Liver (tissue), 9 donors: ENCODE results near the gene ERI3. TPM values are rescaled to one million over a fixed set of nuclear protein-coding genes. Genes with fewer than 3 reads are reported as not detected.

Experiments
- DNase-seq: peaks from one replicate; pipeline ENCODE4 v3.0.0-alpha.2; 2017; ENCODE audit warnings: low spot score
- H3K27ac ChIP-seq, 2 donors: one replicate each; pipeline ENCODE4 v1.7.0; 2013; ENCODE audit warnings: inconsistent platforms in 2 of 2, low read length in 2 of 2, control low read depth in 1 of 2, low read depth in 1 of 2, mild to moderate bottlenecking in 1 of 2
- H3K27me3 ChIP-seq, 4 donors: one replicate each; pipeline versions ENCODE4 v1.6.1 to v1.7.0; 2013; ENCODE audit warnings: low read length in 3 of 4, inconsistent platforms in 1 of 4, mild to moderate bottlenecking in 1 of 4, moderate library complexity in 1 of 4; ENCODE audit not compliant: control insufficient read depth in 4 of 4, insufficient read depth in 4 of 4
- H3K36me3 ChIP-seq, 4 donors: one replicate each; pipeline versions ENCODE4 v1.6.1 to v1.7.0; 2013; ENCODE audit warnings: low read length in 3 of 4, mild to moderate bottlenecking in 3 of 4, low read depth in 1 of 4, moderate library complexity in 1 of 4; ENCODE audit not compliant: control insufficient read depth in 4 of 4, insufficient read depth in 3 of 4
- H3K4me1 ChIP-seq, 4 donors: one replicate each; pipeline versions ENCODE4 v1.6.1 to v1.7.0; 2013; ENCODE audit warnings: low read length in 3 of 4, mild to moderate bottlenecking in 3 of 4, moderate library complexity in 1 of 4; ENCODE audit not compliant: control insufficient read depth in 4 of 4, insufficient read depth in 4 of 4
- H3K4me3 ChIP-seq, 3 donors: one replicate each; pipeline versions ENCODE4 v1.6.1 to v1.7.0; 2013; ENCODE audit warnings: low read length in 3 of 3, control low read depth in 1 of 3, low read depth in 1 of 3, mild to moderate bottlenecking in 1 of 3
- H3K9ac ChIP-seq, 2 donors: one replicate each; pipeline ENCODE4 v1.7.0; 2013; ENCODE audit warnings: low read length in 2 of 2, mild to moderate bottlenecking in 2 of 2, moderate library complexity in 2 of 2, control low read depth in 1 of 2, low read depth in 1 of 2
- H3K9me3 ChIP-seq, 4 donors: one replicate each; pipeline versions ENCODE4 v1.6.1 to v1.7.0; 2013; ENCODE audit warnings: low read length in 3 of 4; ENCODE audit not compliant: control insufficient read depth in 4 of 4
- EGR1 ChIP-seq, 2 donors: IDR thresholded peaks; 2 replicates each; pipeline ENCODE4 v1.6.1; 2016 to 2018; ENCODE audit warnings: antibody characterized with exemption in 2 of 2, low read depth in 2 of 2
- FOXA1 ChIP-seq: IDR thresholded peaks from 2 replicates; pipeline ENCODE4 v1.6.1; 2016; ENCODE audit warnings: antibody characterized with exemption
- FOXA2 ChIP-seq: IDR thresholded peaks from 2 replicates; pipeline ENCODE4 v1.6.1; 2016; ENCODE audit warnings: antibody characterized with exemption
- GABPA ChIP-seq, 2 donors: IDR thresholded peaks in 1 of 2; conservative IDR thresholded peaks in 1 of 2; 2 replicates each; pipeline ENCODE4 v1.6.1; 2016; ENCODE audit warnings: antibody characterized with exemption in 2 of 2, mild to moderate bottlenecking in 1 of 2, moderate library complexity in 1 of 2
- HNF4A ChIP-seq, 2 donors: conservative IDR thresholded peaks; 2 replicates each; pipeline ENCODE4 v1.6.1; 2016; ENCODE audit warnings: antibody characterized with exemption in 2 of 2, mild to moderate bottlenecking in 2 of 2
- HNF4G ChIP-seq: IDR thresholded peaks from 2 replicates; pipeline ENCODE4 v1.6.1; 2016; ENCODE audit warnings: antibody characterized with exemption
- JUND ChIP-seq, 2 donors: IDR thresholded peaks; 2 replicates each; pipeline ENCODE4 v1.6.1; 2016; ENCODE audit warnings: antibody characterized with exemption in 2 of 2
- MAX ChIP-seq: IDR thresholded peaks from 2 replicates; pipeline ENCODE4 v1.6.1; 2016; ENCODE audit warnings: antibody characterized with exemption
- NR2F2 ChIP-seq: IDR thresholded peaks from 2 replicates; pipeline ENCODE4 v1.6.1; 2016; ENCODE audit warnings: antibody characterized with exemption
- RAD21 ChIP-seq, 2 donors: IDR thresholded peaks; 2 replicates each; pipeline ENCODE4 v1.6.1; 2016; ENCODE audit warnings: antibody characterized with exemption in 2 of 2, mild to moderate bottlenecking in 2 of 2
- RXRA ChIP-seq, 2 donors: IDR thresholded peaks; 2 replicates each; pipeline ENCODE4 v1.6.1; 2017 to 2018; ENCODE audit warnings: antibody characterized with exemption in 2 of 2, mild to moderate bottlenecking in 1 of 2
- SP1 ChIP-seq: IDR thresholded peaks from 2 replicates; pipeline ENCODE4 v1.6.1; 2018; ENCODE audit warnings: antibody characterized with exemption, mild to moderate bottlenecking
- TAF1 ChIP-seq: conservative IDR thresholded peaks from 2 replicates; pipeline ENCODE4 v1.6.1; 2016; ENCODE audit warnings: antibody characterized with exemption, mild to moderate bottlenecking
- YY1 ChIP-seq: IDR thresholded peaks from 2 replicates; pipeline ENCODE4 v1.6.1; 2016; ENCODE audit warnings: antibody characterized with exemption, mild to moderate bottlenecking
- ZBTB33 ChIP-seq: IDR thresholded peaks from 2 replicates; pipeline ENCODE4 v1.6.1; 2016; ENCODE audit warnings: antibody characterized with exemption
- WGBS: extraction: QIAGEN DNeasy Blood & Tissue Kit; methylation state at CpG from one replicate; pipeline ENCODE4 v1.1.7; 2013; 5-methylcytosine and 5-hydroxymethylcytosine counted together
- polyA plus RNA-seq, 2 donors: library from polyadenylated mRNA; stranded (reverse) in 1 of 2; unstranded in 1 of 2; fragments of 200-250 nt in 1 of 2; fragments of >200 nt in 1 of 2; fragmentation: Nextera tagmentation in 1 of 2; extraction: Ambion mirVana in 1 of 2; gene quantifications; one replicate each; pipeline versions ENCODE4 v1.2.1 to v1.2.3, GENCODE V29; 2013 to 2015
- total RNA-seq, 2 donors: library from RNA; depleted of rRNA; stranded (reverse); fragments of >200 nt; gene quantifications; one replicate each; pipeline ENCODE4 v1.2.3, GENCODE V29; 2014
- TF ChIP-seq, protein P1 (sequence below): IDR thresholded peaks from 2 replicates; pipeline ENCODE4 v1.6.1; 2016; ENCODE audit warnings: antibody characterized with exemption, mild to moderate bottlenecking
- TF ChIP-seq, protein P2 (sequence below): IDR thresholded peaks from 2 replicates; pipeline ENCODE4 v1.6.1; 2016; ENCODE audit warnings: antibody characterized with exemption
- TF ChIP-seq, protein P3 (sequence below): fragments of 150-350 bp; IDR thresholded peaks from 2 replicates; pipeline ENCODE4 v1.5.1; 2017; ENCODE audit warnings: improper control_type of control experiment, low read depth, low read length; ENCODE audit not compliant: missing input control
- donor health status: healthy.
- donor health status: healthy.
- donor health status: healthy.
- donor health status: healthy.
- donor health status: healthy.

ERI3 gene
- total and polyA plus RNA-seq, 4 donors, result 15.7 to 23.8 (median 21.3) TPM

DNA sequence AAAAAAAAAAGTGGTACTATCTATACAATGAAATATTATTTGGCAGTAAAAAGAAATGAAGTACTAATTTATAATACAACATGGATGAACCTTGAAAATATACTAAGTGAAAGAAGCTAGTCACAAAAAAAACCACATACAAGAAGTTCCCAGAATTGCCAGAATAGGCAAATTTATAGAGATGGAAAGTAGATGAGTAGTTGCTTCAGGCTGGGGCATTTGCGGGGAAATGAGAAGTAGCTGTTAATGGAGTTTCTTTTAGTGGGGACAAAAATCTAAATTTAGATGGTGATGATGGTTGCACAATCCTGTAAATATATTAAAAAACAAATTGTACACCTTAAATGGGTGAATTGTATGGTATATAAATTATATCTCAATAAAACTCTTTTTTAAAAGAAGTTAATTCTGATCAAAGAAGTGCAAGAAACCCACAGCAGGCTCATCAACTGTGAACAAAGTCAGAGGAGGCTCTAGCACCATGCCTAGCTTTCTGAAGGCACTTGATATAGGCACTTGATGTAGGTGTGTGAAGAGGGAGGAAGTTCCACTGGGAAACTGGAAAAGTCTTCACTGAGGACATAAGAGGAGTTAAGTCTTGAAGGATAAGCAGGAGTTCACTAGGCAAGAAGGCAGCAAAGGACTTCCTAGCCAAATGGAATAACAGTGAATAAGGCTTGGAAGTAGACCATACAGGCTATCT, 89.2 kb downstream of the ERI3 start:
- no peak overlapping the region for H3K27ac ChIP-seq
- DNase-seq, result no peak
- TF ChIP-seq JUND (IDR thresholded peaks at IDR 0.05), result no peak
- no peak for TF ChIP-seq EGR1 (IDR thresholded peaks at IDR 0.05; ENCODE audit: low read depth in 2 of 2)
- TF ChIP-seq NR2F2, result no peak
- no peak for TF ChIP-seq RAD21 (IDR thresholded peaks at IDR 0.05)
- TF ChIP-seq, protein P1, sequence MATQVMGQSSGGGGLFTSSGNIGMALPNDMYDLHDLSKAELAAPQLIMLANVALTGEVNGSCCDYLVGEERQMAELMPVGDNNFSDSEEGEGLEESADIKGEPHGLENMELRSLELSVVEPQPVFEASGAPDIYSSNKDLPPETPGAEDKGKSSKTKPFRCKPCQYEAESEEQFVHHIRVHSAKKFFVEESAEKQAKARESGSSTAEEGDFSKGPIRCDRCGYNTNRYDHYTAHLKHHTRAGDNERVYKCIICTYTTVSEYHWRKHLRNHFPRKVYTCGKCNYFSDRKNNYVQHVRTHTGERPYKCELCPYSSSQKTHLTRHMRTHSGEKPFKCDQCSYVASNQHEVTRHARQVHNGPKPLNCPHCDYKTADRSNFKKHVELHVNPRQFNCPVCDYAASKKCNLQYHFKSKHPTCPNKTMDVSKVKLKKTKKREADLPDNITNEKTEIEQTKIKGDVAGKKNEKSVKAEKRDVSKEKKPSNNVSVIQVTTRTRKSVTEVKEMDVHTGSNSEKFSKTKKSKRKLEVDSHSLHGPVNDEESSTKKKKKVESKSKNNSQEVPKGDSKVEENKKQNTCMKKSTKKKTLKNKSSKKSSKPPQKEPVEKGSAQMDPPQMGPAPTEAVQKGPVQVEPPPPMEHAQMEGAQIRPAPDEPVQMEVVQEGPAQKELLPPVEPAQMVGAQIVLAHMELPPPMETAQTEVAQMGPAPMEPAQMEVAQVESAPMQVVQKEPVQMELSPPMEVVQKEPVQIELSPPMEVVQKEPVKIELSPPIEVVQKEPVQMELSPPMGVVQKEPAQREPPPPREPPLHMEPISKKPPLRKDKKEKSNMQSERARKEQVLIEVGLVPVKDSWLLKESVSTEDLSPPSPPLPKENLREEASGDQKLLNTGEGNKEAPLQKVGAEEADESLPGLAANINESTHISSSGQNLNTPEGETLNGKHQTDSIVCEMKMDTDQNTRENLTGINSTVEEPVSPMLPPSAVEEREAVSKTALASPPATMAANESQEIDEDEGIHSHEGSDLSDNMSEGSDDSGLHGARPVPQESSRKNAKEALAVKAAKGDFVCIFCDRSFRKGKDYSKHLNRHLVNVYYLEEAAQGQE, result no peak
- no peak for TF ChIP-seq YY1
- TF ChIP-seq SP1, result no peak
- no peak for TF ChIP-seq RXRA (IDR thresholded peaks at IDR 0.05)
- no peak for TF ChIP-seq HNF4G
- TF ChIP-seq, protein P2, sequence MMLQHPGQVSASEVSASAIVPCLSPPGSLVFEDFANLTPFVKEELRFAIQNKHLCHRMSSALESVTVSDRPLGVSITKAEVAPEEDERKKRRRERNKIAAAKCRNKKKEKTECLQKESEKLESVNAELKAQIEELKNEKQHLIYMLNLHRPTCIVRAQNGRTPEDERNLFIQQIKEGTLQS, result no peak
- TF ChIP-seq GABPA (IDR thresholded peaks at IDR 0.05 in 1 of 2, conservative IDR thresholded peaks at IDR 0.05 in 1 of 2), result no peak
- no peak for TF ChIP-seq ZBTB33
- TF ChIP-seq TAF1, result no peak
- H3K36me3 ChIP-seq, result no peaks in the 10 kb centered on the region
- no peak overlapping the region for H3K9ac ChIP-seq
- no peaks in the 10 kb centered on the region for H3K9me3 ChIP-seq
- no peaks in the 10 kb centered on the region for H3K4me1 ChIP-seq
- no peak overlapping the region for H3K4me3 ChIP-seq
- H3K27me3 ChIP-seq, result no peaks in the 10 kb centered on the region
- WGBS, result 92% methylated on average over 1 of the region's 1 CpG

DNA sequence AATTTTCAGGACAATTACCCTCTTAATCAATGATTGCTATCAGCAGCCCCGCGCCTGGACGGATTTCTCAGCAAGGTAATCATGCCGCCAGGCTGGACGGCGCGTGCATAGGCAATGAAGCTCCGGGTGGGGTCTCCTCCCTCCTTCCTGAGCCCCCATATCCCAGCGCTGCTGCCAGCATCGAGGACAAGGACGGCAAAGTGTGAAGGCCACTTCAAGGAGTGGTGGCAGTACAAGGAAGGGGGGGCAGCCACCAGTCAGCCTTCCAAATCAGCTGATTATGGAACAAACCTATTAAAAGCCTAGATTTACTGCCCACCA, 90.6 kb downstream of the ERI3 start:
- H3K9me3 ChIP-seq, result no peaks in the 10 kb centered on the region
- no peak overlapping the region for H3K27ac ChIP-seq
- no peak overlapping the region for H3K9ac ChIP-seq
- no peak for DNase-seq
- WGBS, result 96% methylated on average over 11 of the region's 11 CpGs
- H3K4me3 ChIP-seq, result no peak overlapping the region
- H3K27me3 ChIP-seq, result no peaks in the 10 kb centered on the region
- no peaks in the 10 kb centered on the region for H3K36me3 ChIP-seq
- H3K4me1 ChIP-seq, result no peaks in the 10 kb centered on the region
- TF ChIP-seq JUND (IDR thresholded peaks at IDR 0.05) (no peak), HNF4A (conservative IDR thresholded peaks at IDR 0.05) (no peak), RXRA (IDR thresholded peaks at IDR 0.05) (no peak), FOXA1 (no peak), HNF4G (no peak), GABPA (IDR thresholded peaks at IDR 0.05 in 1 of 2, conservative IDR thresholded peaks at IDR 0.05 in 1 of 2) (no peak), SP1 (no peak), EGR1 (IDR thresholded peaks at IDR 0.05; ENCODE audit: low read depth in 2 of 2) (no peak), MAX (no peak), FOXA2 (no peak), NR2F2 (no peak), YY1 (no peak), RAD21 (IDR thresholded peaks at IDR 0.05) (no peak), TAF1 (no peak)
- TF ChIP-seq, protein P1, result no peak
- TF ChIP-seq, protein P3, sequence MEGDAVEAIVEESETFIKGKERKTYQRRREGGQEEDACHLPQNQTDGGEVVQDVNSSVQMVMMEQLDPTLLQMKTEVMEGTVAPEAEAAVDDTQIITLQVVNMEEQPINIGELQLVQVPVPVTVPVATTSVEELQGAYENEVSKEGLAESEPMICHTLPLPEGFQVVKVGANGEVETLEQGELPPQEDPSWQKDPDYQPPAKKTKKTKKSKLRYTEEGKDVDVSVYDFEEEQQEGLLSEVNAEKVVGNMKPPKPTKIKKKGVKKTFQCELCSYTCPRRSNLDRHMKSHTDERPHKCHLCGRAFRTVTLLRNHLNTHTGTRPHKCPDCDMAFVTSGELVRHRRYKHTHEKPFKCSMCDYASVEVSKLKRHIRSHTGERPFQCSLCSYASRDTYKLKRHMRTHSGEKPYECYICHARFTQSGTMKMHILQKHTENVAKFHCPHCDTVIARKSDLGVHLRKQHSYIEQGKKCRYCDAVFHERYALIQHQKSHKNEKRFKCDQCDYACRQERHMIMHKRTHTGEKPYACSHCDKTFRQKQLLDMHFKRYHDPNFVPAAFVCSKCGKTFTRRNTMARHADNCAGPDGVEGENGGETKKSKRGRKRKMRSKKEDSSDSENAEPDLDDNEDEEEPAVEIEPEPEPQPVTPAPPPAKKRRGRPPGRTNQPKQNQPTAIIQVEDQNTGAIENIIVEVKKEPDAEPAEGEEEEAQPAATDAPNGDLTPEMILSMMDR, result no peak
- TF ChIP-seq, protein P2, result no peak
